HG02970 (cell line): ENCODE data around the gene EVI2B.
"Not testable (repeated sequence)": the region's sequence is repeated elsewhere in the genome, so short reads cannot be mapped to it uniquely, and the experiment has no call there.

ENCODE experiments used
- ATAC-seq: cut with Tn5 transposase; IDR thresholded peaks from one replicate; pipeline ENCODE4 v1.9.1; 2021; ENCODE audit warnings: mild to moderate bottlenecking, moderate library complexity, moderate number of reproducible peaks; ENCODE audit not compliant: unreplicated experiment, low FRiP score

EVI2B gene

GRCh38 chr17:31313982-31314781 is at the start of gene EVI2B:
Gene EVI2B (minus strand): TSS chr17:31314054. CDS start chr17:31305609, 8,445 bp downstream.
- no peak for ATAC-seq

GRCh38 chr17:31357839-31358394 is 44.1 kb upstream of the EVI2B start:
- no peak for ATAC-seq

GRCh38 chr17:31357091-31357490 is 43.2 kb upstream of the EVI2B start:
- no peak for ATAC-seq

GRCh38 chr17:31355935-31356334 is 42.1 kb upstream of the EVI2B start:
- ATAC-seq: no peak

- no peak for ATAC-seq
Observed at GRCh38 chr17:31349454-31349853, 35.6 kb upstream of the EVI2B start.

GRCh38 chr17:31345191-31345747 is 31.4 kb upstream of the EVI2B start:
- not testable (repeated sequence) for ATAC-seq

- ATAC-seq: no peak
Observed at GRCh38 chr17:31339906-31340661, 26.2 kb upstream of the EVI2B start.

- ATAC-seq: no peak
Observed at GRCh38 chr17:31329221-31329620, 15.4 kb upstream of the EVI2B start.

GRCh38 chr17:31328160-31328535 is 14.3 kb upstream of the EVI2B start:
- no peak for ATAC-seq

GRCh38 chr17:31327534-31328159 is 13.8 kb upstream of the EVI2B start:
- no peak for ATAC-seq

GRCh38 chr17:31323551-31323950 is 9.7 kb upstream of the EVI2B start:
- no peak for ATAC-seq

GRCh38 chr17:31321966-31322365 is 8.1 kb upstream of the EVI2B start:
- no peak for ATAC-seq

GRCh38 chr17:31321481-31321880 is 7.6 kb upstream of the EVI2B start, which contains the start of gene EVI2A:
Gene EVI2A (minus strand): TSS chr17:31321622. CDS start chr17:31319013, 2,609 bp downstream.
- no peak for ATAC-seq

GRCh38 chr17:31320791-31321190 is 6.9 kb upstream of the EVI2B start:
- no peak for ATAC-seq

GRCh38 chr17:31320241-31320640 is 6.4 kb upstream of the EVI2B start:
- no peak for ATAC-seq

GRCh38 chr17:31318851-31319661 is 5.2 kb upstream of the EVI2B start:
- no peak for ATAC-seq

GRCh38 chr17:31318298-31318801 is 4.5 kb upstream of the EVI2B start:
- no peak for ATAC-seq

- no peak for ATAC-seq
Observed at GRCh38 chr17:31314782-31315100, 887 bp upstream of the EVI2B start.

- ATAC-seq: not testable (repeated sequence)
Observed at GRCh38 chr17:31312223-31312622, 1.6 kb downstream of the EVI2B start.

- no peak for ATAC-seq
Observed at GRCh38 chr17:31311526-31311925, 2.3 kb downstream of the EVI2B start.
